HG03571 (cell line): ENCODE results near the gene LTF.

Source experiments
- ATAC-seq: cut with Tn5 transposase; IDR thresholded peaks from one replicate; pipeline ENCODE4 v1.9.1; 2021; ENCODE audit not compliant: unreplicated experiment

The LTF gene

GRCh38 chr3:46470831-46471230 is 6.1 kb upstream of the LTF start:
- no peak for ATAC-seq

GRCh38 chr3:46469680-46470357 is 5.1 kb upstream of the LTF start:
- no peak for ATAC-seq

DNA sequence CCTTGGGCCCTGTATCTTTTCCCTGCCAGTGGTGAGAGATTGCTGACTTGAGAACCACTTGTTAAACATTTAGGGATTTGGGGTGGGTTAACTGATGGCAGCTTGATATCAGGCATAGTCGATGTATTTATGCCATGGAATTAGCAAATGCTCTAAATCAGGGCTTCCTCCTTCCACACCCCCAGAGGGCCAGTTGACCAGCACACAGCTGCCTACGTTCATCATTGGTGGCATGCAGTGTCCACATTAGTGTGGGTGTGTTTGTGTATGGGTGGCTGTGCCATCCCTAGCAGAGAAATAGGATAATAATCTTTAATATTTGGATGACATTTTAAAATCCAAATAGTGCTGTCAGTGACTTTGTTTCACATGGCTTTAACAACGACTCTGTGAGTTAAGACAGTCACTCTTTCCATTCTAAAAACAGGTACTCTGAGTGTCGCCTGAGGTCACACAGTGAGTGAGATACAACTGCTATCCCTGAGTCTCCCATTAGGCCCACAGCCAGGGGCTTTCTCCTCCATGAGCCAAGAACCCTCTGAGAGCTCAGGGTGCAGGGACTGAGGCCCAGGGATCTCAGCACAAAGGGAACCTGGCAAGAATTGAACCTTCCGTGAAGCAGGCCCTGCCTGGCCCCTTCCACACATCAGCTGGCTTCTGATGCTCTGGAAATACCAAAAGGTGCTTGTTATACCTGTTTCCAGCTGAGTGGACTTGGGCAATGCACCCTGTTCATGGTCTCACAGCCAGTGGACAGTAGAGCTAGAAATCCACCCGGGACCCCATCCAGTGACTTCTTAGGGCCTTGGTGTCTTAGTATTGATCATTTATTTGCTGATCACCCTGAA is 4.3 kb upstream of the LTF start:
- ATAC-seq: no peak

DNA sequence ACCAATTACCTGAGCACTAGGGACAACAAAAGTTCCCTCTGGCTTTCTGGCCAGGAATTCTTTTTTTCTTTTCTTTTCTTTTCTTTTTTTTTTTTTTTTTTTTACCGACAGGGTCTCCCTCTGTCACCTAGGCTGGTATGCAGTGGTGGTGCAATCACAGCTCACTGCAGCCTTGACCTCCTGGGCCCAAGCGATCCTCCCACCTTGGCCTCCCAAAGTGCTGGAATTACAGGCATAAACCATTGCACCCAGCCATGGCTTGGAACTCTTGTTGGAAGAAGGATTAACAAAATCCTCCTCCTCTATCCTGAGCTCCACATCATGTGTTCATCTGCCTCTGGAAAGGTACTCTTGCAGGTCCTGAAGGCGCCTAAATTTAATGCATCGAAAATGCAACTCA is 2.9 kb upstream of the LTF start:
- ATAC-seq: no peak

- no peak for ATAC-seq
Observed at GRCh38 chr3:46466871-46467403, 2.2 kb upstream of the LTF start.

GRCh38 chr3:46466273-46466672 is 1.6 kb upstream of the LTF start:
- no peak for ATAC-seq

- ATAC-seq: no peak
Observed at GRCh38 chr3:46465196-46465520, 453 bp upstream of the LTF start.

- no peak for ATAC-seq
Observed at GRCh38 chr3:46463868-46464241, 850 bp downstream of the LTF start.

DNA sequence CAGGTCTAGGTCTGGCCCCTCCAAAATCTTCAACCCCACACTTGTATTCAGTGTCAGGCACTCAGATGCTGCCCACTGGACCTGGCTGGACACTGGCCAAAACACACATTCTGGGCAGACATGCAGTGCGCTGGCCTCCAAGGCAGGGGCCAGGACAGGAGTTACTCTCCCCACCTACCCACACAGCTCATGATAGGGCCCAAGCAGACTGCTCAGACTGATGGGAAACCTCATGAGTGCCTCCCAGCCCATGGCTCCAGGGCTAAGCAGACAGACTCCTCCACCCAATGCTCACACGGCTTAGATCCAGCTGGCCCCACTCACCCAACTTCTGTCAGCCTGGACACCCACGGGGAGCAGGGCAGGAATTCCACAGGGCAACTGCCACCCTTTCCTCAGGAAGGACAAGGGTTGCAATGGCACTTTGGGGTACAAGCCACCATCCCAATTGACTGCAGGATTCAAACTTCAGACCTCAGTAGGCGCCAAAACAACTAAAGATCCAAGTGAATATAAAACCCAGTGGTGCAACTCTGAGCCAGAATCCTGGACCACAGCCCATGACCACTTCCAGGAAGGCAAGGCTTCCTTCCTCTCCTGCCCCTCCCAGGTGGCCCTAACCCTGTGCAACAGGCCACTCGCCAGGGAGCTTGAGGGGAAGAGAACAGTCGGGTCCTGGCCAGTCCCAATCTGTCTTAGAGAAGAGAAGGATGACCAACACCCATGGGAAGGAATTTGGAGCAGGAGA is 1.4 kb downstream of the LTF start:
- no peak for ATAC-seq

- ATAC-seq: no peak
Observed at GRCh38 chr3:46462511-46462910, 2.2 kb downstream of the LTF start.

DNA sequence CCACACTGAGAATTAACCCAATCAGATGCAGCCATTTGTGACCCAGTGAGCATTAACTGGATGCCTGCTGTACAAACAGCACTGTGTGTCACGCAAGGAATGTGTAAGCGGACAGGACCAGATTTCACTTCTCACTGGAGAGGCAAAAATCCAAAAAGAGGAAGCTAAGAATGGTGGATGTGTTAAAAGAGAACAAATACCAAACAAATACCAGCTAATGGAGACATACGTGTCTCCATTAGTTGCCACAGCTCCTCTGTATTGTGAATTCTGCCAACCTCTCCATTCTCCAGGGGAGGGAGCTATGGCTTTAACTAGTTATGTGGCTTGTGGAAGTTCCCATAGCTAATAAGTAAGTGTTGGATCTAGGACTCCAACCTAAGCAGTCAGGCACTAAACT is 2.6 kb downstream of the LTF start:
- no peak for ATAC-seq

- no peak for ATAC-seq
Observed at GRCh38 chr3:46460051-46460450, 4.7 kb downstream of the LTF start.

GRCh38 chr3:46456118-46456517 is 8.6 kb downstream of the LTF start:
- ATAC-seq: no peak

- ATAC-seq: no peak
Observed at GRCh38 chr3:46455231-46456115, 9.2 kb downstream of the LTF start.

DNA sequence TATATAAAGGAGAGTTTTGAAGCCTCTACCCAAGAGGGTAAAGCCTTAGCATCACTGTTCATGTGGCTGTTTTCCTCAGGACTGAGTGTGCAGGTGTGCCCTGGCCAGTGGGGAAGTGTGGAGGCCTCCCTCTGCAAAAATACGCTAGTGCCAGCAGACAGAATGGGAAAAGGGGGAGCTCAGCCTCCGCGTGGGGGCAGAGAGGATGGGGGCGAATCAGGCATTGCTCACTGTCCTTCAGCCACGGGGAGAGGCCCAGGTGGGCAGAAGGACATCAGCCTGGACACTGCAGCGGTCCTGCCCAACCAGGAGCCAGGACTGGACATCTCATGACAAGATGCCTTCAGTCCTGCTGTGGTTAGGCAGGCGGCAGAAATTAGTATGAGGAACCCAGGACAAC is 10.1 kb downstream of the LTF start:
- no peak for ATAC-seq

GRCh38 chr3:46454209-46454595 is 10.5 kb downstream of the LTF start:
- no peak for ATAC-seq

DNA sequence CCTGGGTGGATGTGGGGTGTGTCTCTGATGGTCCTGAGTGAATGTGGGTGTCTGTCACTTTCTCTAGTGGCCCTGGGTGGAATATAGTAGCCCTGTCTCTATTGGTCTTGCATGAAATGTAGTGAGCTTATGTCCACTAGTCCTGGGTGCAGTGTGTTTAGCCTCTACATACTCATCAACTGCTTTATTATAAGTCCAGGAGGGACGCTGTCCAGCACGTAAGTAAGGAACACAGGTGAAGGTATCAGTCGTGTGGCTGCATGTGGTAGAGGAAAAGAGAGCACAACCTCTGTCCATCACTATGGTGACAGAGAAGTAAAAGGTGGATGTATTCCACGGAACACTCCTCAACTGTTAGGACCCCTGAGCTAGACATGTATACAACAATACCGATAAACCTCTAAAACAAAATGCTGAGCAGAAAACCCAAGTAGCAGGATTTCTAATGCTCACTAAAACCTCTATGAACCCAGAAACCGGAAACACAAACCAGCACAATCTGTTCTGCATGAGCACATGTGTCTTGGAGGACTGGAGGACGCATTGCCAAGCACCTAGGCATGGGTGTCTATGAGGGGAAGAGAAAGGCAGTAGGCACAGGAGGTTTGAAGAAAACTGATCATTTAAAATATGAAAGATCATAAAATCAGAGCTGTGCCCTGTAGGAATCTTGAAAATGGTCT is 11.0 kb downstream of the LTF start:
- no peak for ATAC-seq

DNA sequence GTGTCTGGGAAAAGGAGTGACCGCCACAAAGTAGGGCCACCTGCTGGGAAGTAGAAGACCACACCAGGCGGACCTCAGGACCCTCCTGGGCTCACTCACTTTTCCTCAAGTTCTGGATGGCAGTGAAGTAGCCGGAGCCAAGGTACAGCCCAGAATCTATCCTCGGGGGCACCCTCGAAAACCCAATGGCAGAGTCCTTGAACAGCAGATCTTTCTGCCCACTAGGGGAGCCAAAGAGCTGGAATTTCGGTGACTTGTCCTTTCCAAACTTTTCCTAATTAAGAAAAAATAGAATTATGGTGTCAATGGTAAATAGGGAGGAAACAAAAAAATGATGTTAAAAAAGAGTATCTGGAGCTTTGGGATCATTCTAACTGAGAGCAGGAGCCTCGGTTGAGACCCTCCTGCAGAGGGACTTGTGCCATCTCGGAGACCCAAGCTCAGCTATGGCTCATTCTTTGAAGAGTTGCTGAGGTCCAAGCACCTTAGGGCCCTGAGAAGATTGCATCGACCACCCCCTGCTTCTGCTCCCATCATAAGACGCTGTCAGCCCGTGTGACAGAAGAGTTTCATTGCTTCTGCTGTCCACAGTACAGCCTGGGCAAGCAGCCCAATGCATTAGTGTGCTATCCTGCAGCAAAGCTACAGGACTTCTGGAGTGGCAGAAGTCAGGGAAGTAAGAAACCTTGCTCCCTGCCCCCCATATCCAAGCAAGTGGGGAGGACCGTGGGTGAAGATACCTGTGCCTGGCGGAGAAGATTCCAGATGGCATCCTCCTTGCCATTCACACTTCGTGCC is 14.8 kb downstream of the LTF start:
- ATAC-seq: no peak

- no peak for ATAC-seq
Observed at GRCh38 chr3:46448721-46449120, 16.0 kb downstream of the LTF start.
